Lung (tissue), 13 donors: ENCODE results near the gene ATAT1. TPM values are rescaled to one million over a fixed set of nuclear protein-coding genes. Genes with fewer than 3 reads are reported as not detected.

Experiments used
- ATAC-seq: fragments of 200-7000 bp; cut with Tn5 transposase; one replicate; pipeline ENCODE4 v1.9.1; 2020; ENCODE audit warnings: moderate number of reproducible peaks; ENCODE audit not compliant: insufficient read depth, low FRiP score
- DNase-seq, 3 donors: peaks; one replicate each; pipeline ENCODE4 v3.0.0-alpha.2; 2013 to 2017
- H3K27ac ChIP-seq, 2 donors: one replicate each; pipeline ENCODE4 v1.5.1; 2013; ENCODE audit warnings: mild to moderate bottlenecking in 2 of 2, moderate library complexity in 2 of 2, control low read depth in 1 of 2, inconsistent platforms in 1 of 2, low read depth in 1 of 2, low read length in 1 of 2
- H3K27me3 ChIP-seq, 3 donors: one replicate each; pipeline ENCODE4 v1.5.1; 2013; ENCODE audit warnings: low read length in 2 of 3; ENCODE audit not compliant: control insufficient read depth in 3 of 3, insufficient read depth in 3 of 3
- H3K36me3 ChIP-seq, 4 donors: one replicate each; pipeline ENCODE4 v1.5.1; 2013; ENCODE audit warnings: low read length in 4 of 4, mild to moderate bottlenecking in 1 of 4, moderate library complexity in 1 of 4; ENCODE audit not compliant: control insufficient read depth in 4 of 4, insufficient read depth in 4 of 4
- H3K4me1 ChIP-seq, 5 donors: one replicate each; pipeline ENCODE4 v1.5.1; 2013; ENCODE audit warnings: low read length in 5 of 5, mild to moderate bottlenecking in 2 of 5, moderate library complexity in 1 of 5; ENCODE audit not compliant: control insufficient read depth in 5 of 5, insufficient read depth in 5 of 5
- H3K4me3 ChIP-seq: one replicate; pipeline ENCODE4 v1.5.1; 2013; ENCODE audit warnings: mild to moderate bottlenecking, control low read depth, moderate library complexity
- H3K9ac ChIP-seq, 2 donors: one replicate each; pipeline ENCODE4 v1.5.1; 2013; ENCODE audit warnings: low read length in 2 of 2, control low read depth in 1 of 2; ENCODE audit not compliant: insufficient read depth in 1 of 2
- H3K9me3 ChIP-seq, 4 donors: one replicate each; pipeline ENCODE4 v1.5.1; 2013; ENCODE audit warnings: low read length in 3 of 4, mild to moderate bottlenecking in 1 of 4, moderate library complexity in 1 of 4; ENCODE audit not compliant: control insufficient read depth in 4 of 4, insufficient read depth in 3 of 4
- WGBS, 2 donors: extraction: QIAGEN DNeasy Blood & Tissue Kit; methylation state at CpG; one replicate each; pipeline ENCODE4 v1.1.7; 2013; 5-methylcytosine and 5-hydroxymethylcytosine counted together
- polyA plus RNA-seq, 2 donors: library from polyadenylated mRNA; stranded (reverse); fragments of 200-250 nt; gene quantifications; one replicate each; pipeline ENCODE4 v1.2.1, GENCODE V29; 2013
- small RNA-seq: library from RNA; depleted of rRNA; stranded (forward); fragments of <200 nt; gene quantifications from one replicate; pipeline ENCODE3, GENCODE V24; 2014; ENCODE audit warnings: low replicate concordance
- total RNA-seq, 2 donors: library from RNA; depleted of rRNA in 1 of 2; stranded (reverse); fragments of >200 nt in 1 of 2; gene quantifications; one replicate each; pipeline ENCODE4 v1.2.1, GENCODE V29; 2014 to 2021
- TF ChIP-seq, protein P1 (sequence below): IDR thresholded peaks from 2 replicates; pipeline ENCODE4 v1.5.1; 2012; ENCODE audit warnings: mild to moderate bottlenecking; ENCODE audit errors: control extremely low read depth, extremely low read depth
- donor health status: control.
- donor health status: control.
- donor health status: Bipolar disorder and iron deficiency.
- donor health status: healthy.
- donor health status: DM: yes; HTN: yes; CAD: no.

Gene ATAT1
- total and polyA plus RNA-seq, 4 donors, result 5.5 to 13.3 (median 7.9) TPM

DNA sequence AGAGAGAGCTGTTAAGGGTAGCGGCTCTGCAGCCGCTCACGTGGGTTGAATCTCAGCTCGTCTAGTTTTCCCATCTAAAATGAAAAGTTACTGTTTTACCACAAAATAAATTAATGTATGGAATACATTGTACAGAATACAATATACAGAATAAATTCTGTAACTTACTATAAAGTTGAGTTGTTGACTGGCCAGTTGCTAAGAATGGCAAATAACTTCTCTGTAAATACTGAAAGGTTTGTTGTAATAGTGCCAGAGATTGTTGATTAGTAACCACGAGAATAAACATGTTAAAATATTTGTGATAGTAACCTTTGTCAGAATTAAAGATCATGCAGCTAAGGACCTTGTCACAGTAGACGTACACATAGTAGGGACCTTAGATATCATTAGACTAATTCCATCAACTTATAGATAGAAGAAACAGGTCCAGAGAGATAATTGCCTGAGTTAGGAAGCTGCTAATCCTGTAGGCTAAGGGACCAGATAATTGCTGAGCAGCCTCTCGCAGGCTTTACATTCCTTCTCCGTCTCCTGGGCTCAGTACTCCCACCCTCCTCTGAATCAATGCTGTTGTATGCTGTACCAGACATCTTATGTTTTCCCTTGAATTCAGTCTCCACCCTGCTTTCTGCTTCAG, 64.7 kb downstream of the ATAT1 start:
- TF ChIP-seq, protein P1, sequence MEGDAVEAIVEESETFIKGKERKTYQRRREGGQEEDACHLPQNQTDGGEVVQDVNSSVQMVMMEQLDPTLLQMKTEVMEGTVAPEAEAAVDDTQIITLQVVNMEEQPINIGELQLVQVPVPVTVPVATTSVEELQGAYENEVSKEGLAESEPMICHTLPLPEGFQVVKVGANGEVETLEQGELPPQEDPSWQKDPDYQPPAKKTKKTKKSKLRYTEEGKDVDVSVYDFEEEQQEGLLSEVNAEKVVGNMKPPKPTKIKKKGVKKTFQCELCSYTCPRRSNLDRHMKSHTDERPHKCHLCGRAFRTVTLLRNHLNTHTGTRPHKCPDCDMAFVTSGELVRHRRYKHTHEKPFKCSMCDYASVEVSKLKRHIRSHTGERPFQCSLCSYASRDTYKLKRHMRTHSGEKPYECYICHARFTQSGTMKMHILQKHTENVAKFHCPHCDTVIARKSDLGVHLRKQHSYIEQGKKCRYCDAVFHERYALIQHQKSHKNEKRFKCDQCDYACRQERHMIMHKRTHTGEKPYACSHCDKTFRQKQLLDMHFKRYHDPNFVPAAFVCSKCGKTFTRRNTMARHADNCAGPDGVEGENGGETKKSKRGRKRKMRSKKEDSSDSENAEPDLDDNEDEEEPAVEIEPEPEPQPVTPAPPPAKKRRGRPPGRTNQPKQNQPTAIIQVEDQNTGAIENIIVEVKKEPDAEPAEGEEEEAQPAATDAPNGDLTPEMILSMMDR, result no peak
- H3K9me3 ChIP-seq, result no peaks in the 10 kb centered on the region
- peaks cover 0 to 36% (median 16%) of the 10 kb centered on the region in 5 donors for H3K4me1 ChIP-seq
- DNase-seq, result no peak
- whole genome bisulfite sequencing, 2 donors, result 21 to 23% methylated on average over 8 of the region's 8 CpGs
- peaks cover 0 to 2% (median 0%) of the 10 kb centered on the region in 4 donors for H3K36me3 ChIP-seq
- no peaks in the 10 kb centered on the region for H3K27me3 ChIP-seq
- peak overlapping the region in 1 of 2 donors; percentile 84 for H3K9ac ChIP-seq
- H3K4me3 ChIP-seq, result no peak overlapping the region
- H3K27ac ChIP-seq, result peak overlapping the region; percentile 40 to 82
- no peak for ATAC-seq

Small RNA genes within 50 kb of the gene (small RNA-seq; reads per million reads assigned to genes)
- gene MIR877, result 1.8 reads per million, percentile 90 among the genes with 10 or more reads in this experiment

Other genes starting within 250 kb of the ATAT1 start
- gene HLA-E, start 137.4 kb upstream of the ATAT1 start, total RNA-seq, result 100 to 1,000 TPM; 502 to 611 TPM
- gene HLA-E, start 137.4 kb upstream of the ATAT1 start, polyA plus RNA-seq, result 1,000 to 10,000 TPM in 1 of 2 donors, 100 to 1,000 TPM in 1; 618 to 1,209 TPM
- gene GNL1, start 70.4 kb upstream of the ATAT1 start, total RNA-seq, result 10 to 100 TPM; 42.0 to 67.3 TPM
- gene GNL1, start 70.4 kb upstream of the ATAT1 start, polyA plus RNA-seq, result 10 to 100 TPM; 41.0 to 68.5 TPM
- gene PRR3, start 69.6 kb upstream of the ATAT1 start, total RNA-seq, result 10 to 100 TPM in 1 of 2 donors, 1 to 10 TPM in 1; 8.4 to 10.9 TPM
- 10 to 100 TPM in 1 of 2 donors, 1 to 10 TPM in 1; 8.6 to 11.5 TPM for gene PRR3, start 69.6 kb upstream of the ATAT1 start, polyA plus RNA-seq
- gene ABCF1, start 55.4 kb upstream of the ATAT1 start, total RNA-seq, result 10 to 100 TPM; 28.8 to 55.4 TPM
- gene ABCF1, start 55.4 kb upstream of the ATAT1 start, polyA plus RNA-seq, result 10 to 100 TPM; 25.8 to 43.5 TPM
- gene PPP1R10, start 9.6 kb upstream of the ATAT1 start, total RNA-seq, result 10 to 100 TPM; 36.9 to 73.4 TPM
- gene PPP1R10, start 9.6 kb upstream of the ATAT1 start, polyA plus RNA-seq, result 10 to 100 TPM; 21.5 to 22.1 TPM
- 10 to 100 TPM; 24.9 to 57.2 TPM for gene MRPS18B, start 9.0 kb upstream of the ATAT1 start, total RNA-seq
- 10 to 100 TPM; 50.1 to 81.5 TPM for gene MRPS18B, start 9.0 kb upstream of the ATAT1 start, polyA plus RNA-seq
- gene C6orf136, start 20.3 kb downstream of the ATAT1 start, total RNA-seq, result 10 to 100 TPM in 1 of 2 donors, 1 to 10 TPM in 1; 5.1 to 17.4 TPM
- gene C6orf136, start 20.3 kb downstream of the ATAT1 start, polyA plus RNA-seq, result 10 to 100 TPM in 1 of 2 donors, 1 to 10 TPM in 1; 9.2 to 26.0 TPM
- gene DHX16, start 46.1 kb downstream of the ATAT1 start, total RNA-seq, result 10 to 100 TPM; 28.7 to 31.7 TPM
- gene DHX16, start 46.1 kb downstream of the ATAT1 start, polyA plus RNA-seq, result 10 to 100 TPM; 23.4 to 31.4 TPM
- gene PPP1R18, start 59.8 kb downstream of the ATAT1 start, total RNA-seq, result 10 to 100 TPM; 28.2 to 63.9 TPM
- gene PPP1R18, start 59.8 kb downstream of the ATAT1 start, polyA plus RNA-seq, result 100 to 1,000 TPM in 1 of 2 donors, 10 to 100 TPM in 1; 69.3 to 155 TPM
- gene NRM, start 64.1 kb downstream of the ATAT1 start, total RNA-seq, result 10 to 100 TPM in 1 of 2 donors, 1 to 10 TPM in 1; 5.1 to 15.9 TPM
- 10 to 100 TPM; 16.0 to 18.7 TPM for gene NRM, start 64.1 kb downstream of the ATAT1 start, polyA plus RNA-seq
- gene MDC1, start 90.4 kb downstream of the ATAT1 start, total RNA-seq, result 10 to 100 TPM; 13.7 to 34.0 TPM
- 10 to 100 TPM in 1 of 2 donors, 1 to 10 TPM in 1; 9.9 to 11.0 TPM for gene MDC1, start 90.4 kb downstream of the ATAT1 start, polyA plus RNA-seq
- gene TUBB, start 93.5 kb downstream of the ATAT1 start, total RNA-seq, result 100 to 1,000 TPM; 292 to 403 TPM
- gene TUBB, start 93.5 kb downstream of the ATAT1 start, polyA plus RNA-seq, result 100 to 1,000 TPM; 171 to 303 TPM
- 100 to 1,000 TPM in 1 of 2 donors, 10 to 100 TPM in 1; 88.0 to 171 TPM for gene FLOT1, start 115.8 kb downstream of the ATAT1 start, total RNA-seq
- 100 to 1,000 TPM; 205 to 474 TPM for gene FLOT1, start 115.8 kb downstream of the ATAT1 start, polyA plus RNA-seq
- gene IER3, start 117.7 kb downstream of the ATAT1 start, total RNA-seq, result 10 to 100 TPM; 16.7 to 37.4 TPM
- 100 to 1,000 TPM in 1 of 2 donors, 10 to 100 TPM in 1; 97.9 to 302 TPM for gene IER3, start 117.7 kb downstream of the ATAT1 start, polyA plus RNA-seq